Endothelial cell of umbilical vein (primary cell): Measurements from ENCODE around the gene BID. TPM values are rescaled to one million over a fixed set of nuclear protein-coding genes. Genes with fewer than 3 reads are reported as not detected.

Experiments used
- BruUV-seq: library from RNA; stranded (reverse); fragments of 400-500 nt; replicated peaks from 2 replicates; lab custom pipeline; 2021; lab: Mats Ljungman, UMichigan
- CTCF ChIA-PET: fragments of 300-600, 350-600 bp; sonication (Branson Sonifier 250); formaldehyde crosslinking; loops from one replicate; lab custom pipeline; 2021; ENCODE audit warnings: antibody characterized with exemption, inconsistent platforms; lab: Charles Lee
- POLR2A ChIA-PET: fragments of 300-600, 350-600 bp; sonication (Branson Sonifier 250); formaldehyde crosslinking; loops from one replicate; lab custom pipeline; 2021; ENCODE audit warnings: antibody characterized with exemption, inconsistent platforms; lab: Charles Lee
- DNase-seq: peaks from one replicate; pipeline ENCODE4 v3.0.0-alpha.2; 2011; ENCODE audit warnings: low read depth, low spot score
- FAIRE-seq: peaks from 2 replicates; lab custom pipeline; 2011; peaks lifted over from hg19 to GRCh38; lab: Jason Lieb, UNC
- H2AFZ ChIP-seq: 2 replicates; pipeline ENCODE4 v1.6.0; 2012; ENCODE audit warnings: low read depth, low read length, control low read depth, inconsistent platforms
- H3K27ac ChIP-seq: 2 replicates; pipeline ENCODE4 v1.5.1; 2011; ENCODE audit warnings: low read depth, mild to moderate bottlenecking, control low read depth, low read length, moderate library complexity; ENCODE audit not compliant: insufficient read depth
- H3K27me3 ChIP-seq, 2 experiments: 2 replicates each; pipeline versions ENCODE4 v1.6.0 to v1.6.1; 2011; ENCODE audit warnings: low read length in 2 of 2, mixed read lengths in 1 of 2; ENCODE audit not compliant: control insufficient read depth in 2 of 2, insufficient read depth in 2 of 2
- H3K36me3 ChIP-seq, 2 experiments: 2 replicates in 1 of 2; 3 replicates in 1 of 2; pipeline ENCODE4 v1.5.1; 2011; ENCODE audit warnings: low read length in 2 of 2, mild to moderate bottlenecking in 1 of 2, moderate library complexity in 1 of 2; ENCODE audit not compliant: control insufficient read depth in 2 of 2, insufficient read depth in 2 of 2; ENCODE audit errors: extremely low read depth in 1 of 2
- H3K4me1 ChIP-seq: 3 replicates; pipeline ENCODE4 v1.5.1; 2011; ENCODE audit warnings: mild to moderate bottlenecking, low read length; ENCODE audit not compliant: control insufficient read depth, insufficient read depth; ENCODE audit errors: extremely low read depth
- H3K4me2 ChIP-seq: 2 replicates; pipeline ENCODE4 v1.6.1; 2011; ENCODE audit warnings: low read length, control low read depth, mixed read lengths; ENCODE audit not compliant: insufficient read depth
- H3K4me3 ChIP-seq, 3 experiments: fragments of 200-600 bp in 1 of 3; sonication (generic), shearing (Covaris generic) in 1 of 3; replicated peaks in 1 of 3; 2 replicates each; pipeline ENCODE4 v1.5.1; 2011 to 2016; ENCODE audit warnings: control low read depth in 3 of 3, low read length in 3 of 3, mild to moderate bottlenecking in 2 of 3, inconsistent platforms in 1 of 3, low read depth in 1 of 3, moderate library complexity in 1 of 3; ENCODE audit not compliant: insufficient read depth in 1 of 3
- H3K79me2 ChIP-seq: 2 replicates; pipeline ENCODE4 v1.6.0; 2012; ENCODE audit warnings: low read length, inconsistent platforms; ENCODE audit not compliant: control insufficient read depth, insufficient read depth
- H3K9ac ChIP-seq: replicated peaks from 2 replicates; pipeline ENCODE3; 2011; ENCODE audit warnings: low read length, control low read depth; ENCODE audit not compliant: insufficient read depth; ENCODE audit errors: extremely low read depth
- H3K9me1 ChIP-seq: replicated peaks from 3 replicates; pipeline ENCODE4 v1.6.0; 2011; ENCODE audit warnings: mild to moderate bottlenecking, low read length; ENCODE audit not compliant: control insufficient read depth, insufficient read depth; ENCODE audit errors: extremely low read depth
- H3K9me3 ChIP-seq: replicated peaks from 2 replicates; pipeline ENCODE4 v1.5.1; 2012; ENCODE audit warnings: low read length, inconsistent platforms; ENCODE audit not compliant: control insufficient read depth, insufficient read depth
- H4K20me1 ChIP-seq: replicated peaks from 2 replicates; pipeline ENCODE3; 2011; ENCODE audit warnings: mild to moderate bottlenecking, low read length; ENCODE audit not compliant: control insufficient read depth, insufficient read depth; ENCODE audit errors: extremely low read depth
- EZH2 ChIP-seq: IDR thresholded peaks from 2 replicates; pipeline ENCODE4 v1.6.1; 2012; ENCODE audit warnings: borderline replicate concordance, low read depth, mild to moderate bottlenecking, moderate library complexity, low read length, inconsistent platforms; ENCODE audit not compliant: severe bottlenecking
- FOS ChIP-seq: IDR thresholded peaks from 2 replicates; pipeline ENCODE4 v1.6.1; 2011; ENCODE audit warnings: mild to moderate bottlenecking, low read length, moderate library complexity, borderline replicate concordance; ENCODE audit not compliant: insufficient read depth
- GATA2 ChIP-seq: IDR thresholded peaks from 2 replicates; pipeline ENCODE4 v1.7.0; 2011; ENCODE audit warnings: low read depth, mild to moderate bottlenecking, moderate library complexity, mixed read lengths, low read length; ENCODE audit not compliant: insufficient read length, insufficient read depth
- JUN ChIP-seq: IDR thresholded peaks from 2 replicates; pipeline ENCODE4 v1.6.1; 2011; ENCODE audit warnings: borderline replicate concordance, low read depth; ENCODE audit not compliant: insufficient read length, insufficient read depth
- MYC ChIP-seq: IDR thresholded peaks from one replicate; pipeline ENCODE4 v1.6.1; 2011; ENCODE audit warnings: mild to moderate bottlenecking, low read depth, low read length
- POLR2A ChIP-seq: IDR thresholded peaks from 2 replicates; pipeline ENCODE4 v1.6.1; 2012; ENCODE audit warnings: low read depth, mild to moderate bottlenecking, control low read depth, low read length
- POLR2AphosphoS5 ChIP-seq: IDR thresholded peaks from 2 replicates; pipeline ENCODE4 v1.6.1; 2012; ENCODE audit warnings: low read depth, mild to moderate bottlenecking, control low read depth, low read length, moderate library complexity; ENCODE audit not compliant: insufficient read depth
- dilution Hi-C: fragments of 300-500 bp; cut with MboI; formaldehyde crosslinking; loops from one replicate; pipeline ENCODE4 v1.15.0; 2019; ENCODE audit warnings: low sequenced_read_pairs; ENCODE audit not compliant: extremely low pct_ligation_motif_present
- intact Hi-C: fragments of 100-400 bp; cut with micrococcal nuclease; formaldehyde crosslinking; loops from one replicate; pipeline ENCODE4 v1.10.0; 2022
- polyA plus RNA-seq, 4 experiments: library from polyadenylated mRNA; depleted of rRNA in 3 of 4; stranded (reverse) in 3 of 4; unstranded in 1 of 4; fragments of >200 nt; gene quantifications; 2 replicates each; pipeline versions ENCODE4 v1.2.1 to v1.2.3, GENCODE V29; 2011 to 2012; ENCODE audit warnings: missing spikeins in 1 of 4
- total RNA-seq: library from RNA; stranded (reverse); gene quantifications from 2 replicates; pipeline ENCODE4 v1.2.3, GENCODE V29; 2021
- TF ChIP-seq, protein P1 (sequence below): IDR thresholded peaks from 2 replicates; pipeline ENCODE4 v1.6.1; 2011; ENCODE audit not compliant: insufficient read depth, insufficient read length

Gene BID
- total and polyA plus RNA-seq, 2 donors (not counting 3 experiments of a cell fraction or from before 2014, with no cell fraction given): 39.0 to 119 TPM

DNA sequence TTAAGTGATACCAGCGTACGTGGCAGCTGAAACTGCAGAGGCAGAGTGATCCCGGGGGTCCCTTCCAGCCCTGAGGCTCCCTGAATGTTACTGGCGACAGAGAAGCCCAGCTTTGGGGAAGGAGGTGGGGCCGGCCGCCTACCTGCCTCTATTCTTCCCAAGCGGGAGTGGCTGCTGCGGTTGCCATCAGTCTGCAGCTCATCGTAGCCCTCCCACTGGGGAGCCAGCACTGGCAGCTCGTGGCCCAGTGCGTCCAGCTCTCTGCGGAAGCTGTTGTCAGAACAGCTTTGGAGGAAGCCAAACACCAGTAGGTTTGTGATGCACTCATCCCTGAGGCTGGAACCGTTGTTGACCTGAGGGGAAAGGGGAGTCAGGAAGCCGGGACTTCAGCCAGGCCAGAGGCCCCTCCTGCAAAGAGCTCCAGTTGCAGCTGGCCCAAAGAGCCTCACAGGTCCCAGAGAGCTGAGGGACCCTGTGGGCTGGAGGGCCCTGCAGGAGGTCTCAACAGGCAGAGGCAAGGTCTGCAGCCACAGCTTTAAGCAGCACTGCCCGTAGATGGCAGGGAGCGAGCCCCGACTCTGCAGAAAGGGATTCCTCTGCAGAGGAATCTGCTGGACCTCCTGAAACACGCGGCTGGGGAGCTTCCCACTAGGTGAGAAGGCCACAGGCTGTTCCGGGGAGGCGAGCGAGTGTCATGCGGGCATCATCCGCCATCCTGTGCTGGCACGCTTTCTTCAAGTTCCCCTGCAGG, 30.4 kb downstream of the BID start:
- H3K36me3 ChIP-seq: no peaks in the 10 kb centered on the region
- intact Hi-C loops (loop anchor here (2.0 kb wide), 2 partner anchors 87 to 279 kb away; no protein-coding TSS in a partner anchor), dilution Hi-C loops (no loop called here)
- TF ChIP-seq JUN (no peak), MYC (no peak), EZH2 (no peak), GATA2 (no peak), POLR2AphosphoS5 (no peak), FOS (no peak), POLR2A (no peak)
- TF ChIP-seq, protein P1, sequence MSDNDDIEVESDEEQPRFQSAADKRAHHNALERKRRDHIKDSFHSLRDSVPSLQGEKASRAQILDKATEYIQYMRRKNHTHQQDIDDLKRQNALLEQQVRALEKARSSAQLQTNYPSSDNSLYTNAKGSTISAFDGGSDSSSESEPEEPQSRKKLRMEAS: no peak
- no peaks in the 10 kb centered on the region for H3K27me3 ChIP-seq
- no peaks in the 10 kb centered on the region for H3K79me2 ChIP-seq
- DNase-seq (no peak), FAIRE-seq (no peak)
- no peaks in the 10 kb centered on the region for H3K9me1 ChIP-seq
- H3K4me1 ChIP-seq: no peaks in the 10 kb centered on the region
- POLR2A ChIA-PET: no interaction called here
- no TSS peak for BruUV-seq
- H3K9me3 ChIP-seq: no peaks in the 10 kb centered on the region
- no peak overlapping the region for H3K4me2 ChIP-seq
- no peak overlapping the region for H3K4me3 ChIP-seq
- no peak overlapping the region for H2AFZ ChIP-seq
- no peak overlapping the region for H3K27ac ChIP-seq
- H4K20me1 ChIP-seq: no peaks in the 10 kb centered on the region
- CTCF ChIA-PET: interaction anchor here (0.9 to 7.4 kb wide), 8 partner anchors 10 to 334 kb away, joined by 3 to 122 read pairs (median 8); partner anchors contain the start of gene PEX26
- H3K9ac ChIP-seq: no peak overlapping the region
